ENCODE data around the gene DSPP. TPM values are rescaled to one million over a fixed set of nuclear protein-coding genes. Genes with fewer than 3 reads are reported as not detected.

The DSPP gene
- total and polyA plus RNA-seq, 4 donors: 0.13 TPM; not detected in 3

DNA sequence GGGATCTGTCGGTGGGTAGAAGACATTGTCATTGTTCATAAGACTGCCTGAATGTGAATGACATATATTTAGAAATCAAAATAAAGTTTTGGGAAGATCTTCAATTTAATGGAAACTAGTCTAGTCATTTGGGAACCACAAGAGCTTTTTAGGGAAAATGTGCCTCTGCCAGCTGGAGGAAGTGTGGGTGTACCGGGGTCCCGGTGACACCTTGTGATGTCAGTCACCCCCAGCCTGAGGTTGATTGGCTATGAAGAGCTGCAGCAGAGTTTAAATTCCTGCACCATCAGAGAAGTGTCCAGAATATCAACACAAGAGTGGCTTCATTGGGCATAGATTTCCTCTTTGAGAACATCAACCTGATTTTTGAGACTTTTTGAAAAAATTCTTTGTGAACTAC, 41.7 kb downstream of the DSPP start, which contains the start of gene DMP1:
TSS of gene DMP1 (plus strand) at position 301 of the 400 bp plus-strand sequence. CDS start 6,213 bp downstream, outside the sequence.
- WGBS, 2 donors: 90% methylated on average over 3 of the region's 3 CpGs
- Histone ChIP-seq H3K36me3 (ENCODE audit: control insufficient read depth in 1 of 2, insufficient read depth in 2 of 2, low read length in 1 of 2) (no peaks in the 10 kb centered on the region), H3K27me3 (ENCODE audit: control insufficient read depth in 1 of 2, insufficient read depth in 2 of 2, low read length in 1 of 2) (no peaks in the 10 kb centered on the region), H3K4me3 (ENCODE audit: low read length in 2 of 2) (no peak within 1 kb of the TSS), H3K9me3 (ENCODE audit: control insufficient read depth, low read length) (no peaks in the 10 kb centered on the region), H3K4me1 (ENCODE audit: control insufficient read depth in 1 of 2, insufficient read depth in 2 of 2, low read length in 2 of 2) (no peaks in the 10 kb centered on the region), H3K27ac (ENCODE audit: low read depth in 1 of 2, low read length in 2 of 2) (no peak within 1 kb of the TSS)
- DNase-seq (no peak), ATAC-seq (ENCODE audit: low FRiP score) (no peak)
- intact Hi-C loops (cut with DNase I): no loop called here

DNA sequence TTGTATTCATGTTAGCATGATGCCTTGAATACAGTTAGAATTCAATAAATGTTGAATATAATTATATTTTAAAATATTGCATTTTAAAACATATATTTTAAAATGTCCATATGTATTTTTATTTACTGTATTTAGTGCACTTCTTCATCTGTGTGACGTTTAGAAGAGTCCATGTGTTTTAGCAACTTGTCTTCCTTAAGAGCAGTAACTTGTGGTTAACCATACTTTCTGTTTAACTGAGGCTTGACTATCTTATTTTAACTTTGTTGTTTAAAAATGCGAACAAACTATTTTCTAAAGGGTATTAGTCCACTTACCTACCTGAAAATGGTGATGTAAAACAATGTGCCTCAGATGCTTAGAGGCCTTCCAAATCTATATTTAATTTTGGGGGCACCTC, 42.6 kb downstream of the DSPP start:
- Histone ChIP-seq H3K27me3 (ENCODE audit: control insufficient read depth in 1 of 2, insufficient read depth in 2 of 2, low read length in 1 of 2) (no peaks in the 10 kb centered on the region), H3K4me3 (ENCODE audit: low read length in 2 of 2) (no peak overlapping the region), H3K4me1 (ENCODE audit: control insufficient read depth in 1 of 2, insufficient read depth in 2 of 2, low read length in 2 of 2) (no peaks in the 10 kb centered on the region), H3K36me3 (ENCODE audit: control insufficient read depth in 1 of 2, insufficient read depth in 2 of 2, low read length in 1 of 2) (no peaks in the 10 kb centered on the region), H3K27ac (ENCODE audit: low read depth in 1 of 2, low read length in 2 of 2) (no peak overlapping the region), H3K9me3 (ENCODE audit: control insufficient read depth, low read length) (no peaks in the 10 kb centered on the region)
- DNase-seq (no peak), ATAC-seq (ENCODE audit: low FRiP score) (no peak)
- intact Hi-C loops (cut with DNase I): no loop called here
- 91 to 93% methylated on average over 2 of the region's 2 CpGs for WGBS, 2 donors

DNA sequence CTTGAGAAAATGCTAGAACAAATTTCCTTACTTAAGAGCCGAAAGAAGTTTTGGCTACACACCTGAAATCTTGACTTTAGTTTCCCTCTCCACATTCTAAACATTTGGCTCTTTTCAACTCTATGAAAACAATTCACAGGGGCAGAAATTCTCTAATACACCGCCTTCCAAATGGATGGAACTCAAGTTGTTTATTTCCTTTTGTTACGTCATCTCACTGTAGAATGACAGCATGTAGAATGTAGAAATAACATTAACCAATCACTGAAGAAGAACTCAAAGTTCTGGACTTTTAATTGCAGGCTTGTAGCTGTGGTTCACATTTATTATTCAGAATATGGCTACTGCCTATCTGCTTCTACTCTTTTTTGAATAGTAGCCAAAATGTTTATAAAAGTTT, 43.6 kb downstream of the DSPP start:
- Histone ChIP-seq H3K27ac (ENCODE audit: low read depth in 1 of 2, low read length in 2 of 2) (no peak overlapping the region), H3K27me3 (ENCODE audit: control insufficient read depth in 1 of 2, insufficient read depth in 2 of 2, low read length in 1 of 2) (no peaks in the 10 kb centered on the region), H3K4me1 (ENCODE audit: control insufficient read depth in 1 of 2, insufficient read depth in 2 of 2, low read length in 2 of 2) (no peaks in the 10 kb centered on the region), H3K36me3 (ENCODE audit: control insufficient read depth in 1 of 2, insufficient read depth in 2 of 2, low read length in 1 of 2) (no peaks in the 10 kb centered on the region), H3K9me3 (ENCODE audit: control insufficient read depth, low read length) (no peaks in the 10 kb centered on the region), H3K4me3 (ENCODE audit: low read length in 2 of 2) (no peak overlapping the region)
- intact Hi-C loops (cut with DNase I): no loop called here
- DNase-seq: no peak
- ATAC-seq (ENCODE audit: low FRiP score): no peak
- WGBS, 2 donors: 70 to 78% methylated on average over 3 of the region's 3 CpGs

DNA sequence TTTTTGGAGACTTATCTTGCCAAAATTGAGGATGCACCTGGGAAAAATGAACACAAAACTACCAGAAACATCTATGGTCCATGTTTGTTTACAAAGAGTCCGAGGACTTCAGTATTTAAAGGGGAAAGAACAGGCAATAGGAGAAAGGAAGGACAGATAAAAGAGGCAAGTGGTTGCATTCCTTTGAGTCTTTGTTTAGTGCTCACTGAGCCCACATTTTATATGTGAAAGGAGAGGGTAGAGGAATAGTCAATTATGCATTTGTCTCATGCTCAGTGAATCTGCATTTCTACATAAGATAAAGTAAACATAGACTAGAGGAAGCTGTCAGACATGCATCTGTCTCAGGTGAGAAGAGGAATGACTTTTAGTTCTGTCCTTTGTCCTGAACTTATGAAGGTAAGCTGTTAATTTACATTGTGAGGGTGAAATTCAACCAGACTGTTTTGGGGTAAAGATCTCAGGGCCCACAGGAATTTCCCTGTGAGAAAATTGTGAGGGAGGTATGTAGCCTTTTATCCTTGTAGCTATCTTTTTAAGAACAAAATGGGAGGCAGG, 46.2 kb downstream of the DSPP start:
- Histone ChIP-seq H3K9me3 (ENCODE audit: control insufficient read depth, low read length) (no peaks in the 10 kb centered on the region), H3K27me3 (ENCODE audit: control insufficient read depth in 1 of 2, insufficient read depth in 2 of 2, low read length in 1 of 2) (no peaks in the 10 kb centered on the region), H3K4me3 (ENCODE audit: low read length in 2 of 2) (no peak overlapping the region), H3K4me1 (ENCODE audit: control insufficient read depth in 1 of 2, insufficient read depth in 2 of 2, low read length in 2 of 2) (no peaks in the 10 kb centered on the region), H3K27ac (ENCODE audit: low read depth in 1 of 2, low read length in 2 of 2) (no peak overlapping the region), H3K36me3 (ENCODE audit: control insufficient read depth in 1 of 2, insufficient read depth in 2 of 2, low read length in 1 of 2) (no peaks in the 10 kb centered on the region)
- DNase-seq (no peak), ATAC-seq (ENCODE audit: low FRiP score) (no peak)
- intact Hi-C loops (cut with DNase I): loop anchor here in 1 of 2 donors (5.0 kb wide), 1 partner anchor 102 kb away; no protein-coding TSS in a partner anchor
- 96 to 98% methylated on average over 1 of the region's 1 CpG for WGBS, 2 donors

DNA sequence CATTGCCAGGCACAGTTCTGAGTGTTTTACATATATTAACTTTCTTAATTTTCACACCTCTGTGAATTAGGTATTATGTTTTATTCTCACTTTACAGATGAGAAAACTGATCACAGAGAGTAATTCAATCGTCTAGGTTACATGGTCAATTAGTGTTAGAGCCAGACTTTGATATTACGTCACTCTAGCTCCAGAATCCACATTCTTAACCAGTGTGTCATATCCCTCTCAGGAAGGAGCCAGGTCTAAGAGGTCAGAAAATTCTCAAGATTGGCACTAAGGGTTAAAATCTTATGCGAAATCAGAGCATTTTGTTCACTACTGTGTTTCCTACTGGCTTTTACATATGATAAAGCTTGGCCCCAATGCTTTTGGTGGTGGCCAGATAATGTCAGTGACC, 49.2 kb downstream of the DSPP start:
- WGBS, 2 donors: 33 to 35% methylated on average over 3 of the region's 3 CpGs
- H3K9me3 ChIP-seq (ENCODE audit: control insufficient read depth, low read length): no peaks in the 10 kb centered on the region
- intact Hi-C loops (cut with DNase I): loop anchor here in 1 of 2 donors (5.0 kb wide), 1 partner anchor 105 kb away; no protein-coding TSS in a partner anchor
- no peak overlapping the region for H3K4me3 ChIP-seq (ENCODE audit: low read length in 2 of 2)
- H3K27ac ChIP-seq (ENCODE audit: low read depth in 1 of 2, low read length in 2 of 2): no peak overlapping the region
- no peak for DNase-seq
- no peaks in the 10 kb centered on the region for H3K36me3 ChIP-seq (ENCODE audit: control insufficient read depth in 1 of 2, insufficient read depth in 2 of 2, low read length in 1 of 2)
- H3K27me3 ChIP-seq (ENCODE audit: control insufficient read depth in 1 of 2, insufficient read depth in 2 of 2, low read length in 1 of 2): no peaks in the 10 kb centered on the region
- ATAC-seq (ENCODE audit: low FRiP score): no peak
- no peaks in the 10 kb centered on the region for H3K4me1 ChIP-seq (ENCODE audit: control insufficient read depth in 1 of 2, insufficient read depth in 2 of 2, low read length in 2 of 2)

GRCh38 chr4:87659247-87659931, 51.1 kb downstream of the DSPP start:
- 65 to 66% methylated on average over 3 of the region's 3 CpGs for WGBS, 2 donors
- Histone ChIP-seq H3K4me3 (ENCODE audit: low read length in 2 of 2) (no peak overlapping the region), H3K27ac (ENCODE audit: low read depth in 1 of 2, low read length in 2 of 2) (no peak overlapping the region), H3K36me3 (ENCODE audit: control insufficient read depth in 1 of 2, insufficient read depth in 2 of 2, low read length in 1 of 2) (no peaks in the 10 kb centered on the region), H3K9me3 (ENCODE audit: control insufficient read depth, low read length) (no peaks in the 10 kb centered on the region), H3K4me1 (ENCODE audit: control insufficient read depth in 1 of 2, insufficient read depth in 2 of 2, low read length in 2 of 2) (no peaks in the 10 kb centered on the region), H3K27me3 (ENCODE audit: control insufficient read depth in 1 of 2, insufficient read depth in 2 of 2, low read length in 1 of 2) (peaks cover 0 to 3% of the 10 kb centered on the region in 2 donors)
- intact Hi-C loops (cut with DNase I): loop anchor here in 1 of 2 donors (5.0 kb wide), 1 partner anchor 107 kb away; no protein-coding TSS in a partner anchor
- ATAC-seq (ENCODE audit: low FRiP score) (no peak), DNase-seq (no peak)

GRCh38 chr4:87662871-87663270, 54.5 kb downstream of the DSPP start:
- intact Hi-C loops (cut with DNase I): no loop called here
- Histone ChIP-seq H3K9me3 (ENCODE audit: control insufficient read depth, low read length) (no peaks in the 10 kb centered on the region), H3K36me3 (ENCODE audit: control insufficient read depth in 1 of 2, insufficient read depth in 2 of 2, low read length in 1 of 2) (no peaks in the 10 kb centered on the region), H3K27ac (ENCODE audit: low read depth in 1 of 2, low read length in 2 of 2) (no peak overlapping the region), H3K4me1 (ENCODE audit: control insufficient read depth in 1 of 2, insufficient read depth in 2 of 2, low read length in 2 of 2) (no peaks in the 10 kb centered on the region), H3K27me3 (ENCODE audit: control insufficient read depth in 1 of 2, insufficient read depth in 2 of 2, low read length in 1 of 2) (peaks cover 0 to 3% of the 10 kb centered on the region in 2 donors), H3K4me3 (ENCODE audit: low read length in 2 of 2) (no peak overlapping the region)
- WGBS, 2 donors: 88% methylated on average over 9 of the region's 9 CpGs
- ATAC-seq (ENCODE audit: low FRiP score) (no peak), DNase-seq (no peak)
